Erythroblast (primary cell): Measurements from ENCODE around the gene XPR1.

Source experiments
- GATA1 ChIP-seq: IDR thresholded peaks from 2 replicates; pipeline ENCODE4 v1.6.1; 2011; ENCODE audit warnings: low read depth, mild to moderate bottlenecking, control low read depth, low read length, moderate library complexity
- POLR2A ChIP-seq: IDR thresholded peaks from 2 replicates; pipeline ENCODE4 v1.6.1; 2011; ENCODE audit warnings: mild to moderate bottlenecking, low read length

DNA sequence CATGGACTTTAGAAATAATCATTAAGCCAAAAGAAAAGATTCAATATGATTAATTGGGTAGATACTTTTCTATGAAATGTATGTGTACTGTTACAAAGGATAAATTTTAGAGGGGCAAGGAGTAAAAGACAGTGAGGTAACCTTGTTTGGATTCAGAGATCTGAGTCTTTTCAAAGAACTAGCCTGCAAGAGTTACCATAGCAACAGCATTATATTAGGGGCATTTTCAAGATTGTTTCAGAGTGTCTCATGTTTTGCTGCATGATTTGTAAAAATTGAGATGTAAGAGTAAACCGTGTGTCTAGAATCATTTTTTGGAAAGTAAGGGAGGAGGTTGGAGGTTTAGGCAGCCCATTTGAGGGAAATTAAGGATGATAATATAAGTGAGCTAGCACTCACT, 210.2 kb downstream of the XPR1 start:
- TF ChIP-seq POLR2A, result no peak
- no peak for TF ChIP-seq GATA1
